HEK293 (cell line): Measurements from ENCODE around the gene KBTBD4.

Experiments used
- EGR2 ChIP-seq: fragments of 450-650 bp; formaldehyde crosslinking; IDR thresholded peaks from 2 replicates; pipeline ENCODE4 v1.5.1; 2016; ENCODE audit warnings: low read depth, missing biosample characterization, missing genetic modification characterization
- MEIS1 ChIP-seq: sonication (generic); formaldehyde crosslinking; IDR thresholded peaks from 2 replicates; pipeline ENCODE4 v1.8.1; 2022; ENCODE audit warnings: missing genetic modification reagents, mild to moderate bottlenecking, borderline replicate concordance
- PRDM4 ChIP-seq: fragments of 450-650 bp; formaldehyde crosslinking; IDR thresholded peaks from 2 replicates; pipeline ENCODE4 v1.5.1; 2017; ENCODE audit warnings: missing biosample characterization, missing genetic modification characterization
- SCRT2 ChIP-seq: fragments of 450-650 bp; formaldehyde crosslinking; IDR thresholded peaks from 2 replicates; pipeline ENCODE4 v1.5.1; 2016; ENCODE audit warnings: missing biosample characterization, missing genetic modification characterization
- SP2 ChIP-seq: fragments of 450-650 bp; formaldehyde crosslinking; IDR thresholded peaks from 2 replicates; pipeline ENCODE4 v1.5.1; 2016; ENCODE audit warnings: missing biosample characterization, missing genetic modification characterization
- ZBTB20 ChIP-seq: fragments of 450-650 bp; formaldehyde crosslinking; IDR thresholded peaks from 2 replicates; pipeline ENCODE4 v1.5.1; 2016; ENCODE audit warnings: missing biosample characterization, missing genetic modification characterization
- ZBTB48 ChIP-seq: fragments of 450-650 bp; formaldehyde crosslinking; IDR thresholded peaks from 2 replicates; pipeline ENCODE4 v1.5.1; 2016; ENCODE audit warnings: missing biosample characterization, missing genetic modification characterization
- ZFP3 ChIP-seq: fragments of 450-650 bp; formaldehyde crosslinking; IDR thresholded peaks from 2 replicates; pipeline ENCODE4 v1.5.1; 2016; ENCODE audit warnings: low read depth, missing biosample characterization, missing genetic modification characterization
- ZNF112 ChIP-seq: fragments of 450-650 bp; formaldehyde crosslinking; IDR thresholded peaks from 2 replicates; pipeline ENCODE4 v1.5.0; 2017; ENCODE audit warnings: missing biosample characterization, missing genetic modification characterization
- ZNF292 ChIP-seq: fragments of 450-650 bp; formaldehyde crosslinking; IDR thresholded peaks from 2 replicates; pipeline ENCODE4 v1.5.1; 2016; ENCODE audit warnings: low read depth, missing biosample characterization, missing genetic modification characterization, borderline replicate concordance
- ZNF416 ChIP-seq: fragments of 450-650 bp; formaldehyde crosslinking; IDR thresholded peaks from 2 replicates; pipeline ENCODE4 v1.5.1; 2016; ENCODE audit warnings: missing biosample characterization, missing genetic modification characterization
- ZNF426 ChIP-seq: fragments of 450-650 bp; formaldehyde crosslinking; IDR thresholded peaks from 2 replicates; pipeline ENCODE4 v1.5.1; 2017; ENCODE audit warnings: missing biosample characterization, missing genetic modification characterization, mild to moderate bottlenecking, inconsistent platforms, moderate library complexity
- ZNF488 ChIP-seq: fragments of 450-650 bp; formaldehyde crosslinking; IDR thresholded peaks from 2 replicates; pipeline ENCODE4 v1.5.1; 2016; ENCODE audit warnings: missing biosample characterization, missing genetic modification characterization
- ZNF501 ChIP-seq: fragments of 450-650 bp; formaldehyde crosslinking; IDR thresholded peaks from 2 replicates; pipeline ENCODE4 v1.5.1; 2016; ENCODE audit warnings: missing biosample characterization, missing genetic modification characterization
- ZNF596 ChIP-seq: fragments of 450-650 bp; IDR thresholded peaks from 2 replicates; pipeline ENCODE4 v1.5.0; 2018; ENCODE audit warnings: missing biosample characterization, mild to moderate bottlenecking, missing genetic modification characterization, moderate library complexity
- ZNF621 ChIP-seq: fragments of 450-650 bp; formaldehyde crosslinking; IDR thresholded peaks from 2 replicates; pipeline ENCODE4 v1.5.1; 2017; ENCODE audit warnings: missing biosample characterization, missing genetic modification characterization
- ZNF654 ChIP-seq: fragments of 450-650 bp; formaldehyde crosslinking; IDR thresholded peaks from 2 replicates; pipeline ENCODE4 v1.5.1; 2016; ENCODE audit warnings: low read depth, missing biosample characterization, missing genetic modification characterization
- ZNF785 ChIP-seq: fragments of 450-650 bp; formaldehyde crosslinking; IDR thresholded peaks from 2 replicates; pipeline ENCODE4 v1.5.1; 2016; ENCODE audit warnings: missing biosample characterization, missing genetic modification characterization
- ZSCAN16 ChIP-seq: fragments of 450-650 bp; formaldehyde crosslinking; IDR thresholded peaks from 2 replicates; pipeline ENCODE4 v1.5.1; 2016; ENCODE audit warnings: missing biosample characterization, missing genetic modification characterization
- TF ChIP-seq, protein P1 (sequence below): fragments of 450-650 bp; IDR thresholded peaks from 2 replicates; pipeline ENCODE4 v1.5.1; 2018; ENCODE audit warnings: missing biosample characterization, missing genetic modification characterization
- TF ChIP-seq, protein P2 (sequence below): fragments of 450-650 bp; formaldehyde crosslinking; optimal IDR thresholded peaks from 2 replicates; pipeline ENCODE3; 2016; ENCODE audit warnings: missing biosample characterization, mild to moderate bottlenecking, missing genetic modification characterization
- TF ChIP-seq, protein P3 (sequence below): fragments of 450-650 bp; formaldehyde crosslinking; IDR thresholded peaks from 2 replicates; pipeline ENCODE4 v1.5.1; 2017; ENCODE audit warnings: missing biosample characterization, missing genetic modification characterization
- TF ChIP-seq, protein P4 (sequence below): fragments of 450-650 bp; formaldehyde crosslinking; IDR thresholded peaks from 2 replicates; pipeline ENCODE4 v1.5.1; 2016; ENCODE audit warnings: missing biosample characterization, missing genetic modification characterization
- TF ChIP-seq, protein P5 (sequence below): fragments of 450-650 bp; formaldehyde crosslinking; IDR thresholded peaks from 2 replicates; pipeline ENCODE4 v1.5.1; 2016; ENCODE audit warnings: missing biosample characterization, missing genetic modification characterization
- TF ChIP-seq, protein P6 (sequence below): fragments of 450-650 bp; formaldehyde crosslinking; IDR thresholded peaks from 2 replicates; pipeline ENCODE4 v1.5.1; 2016; ENCODE audit warnings: missing biosample characterization, missing genetic modification characterization

The KBTBD4 gene

GRCh38 chr11:47565340-47566148, 13.2 kb downstream of the KBTBD4 start, which contains the start of gene PTPMT1 (continued):
- TF ChIP-seq, protein P1, sequence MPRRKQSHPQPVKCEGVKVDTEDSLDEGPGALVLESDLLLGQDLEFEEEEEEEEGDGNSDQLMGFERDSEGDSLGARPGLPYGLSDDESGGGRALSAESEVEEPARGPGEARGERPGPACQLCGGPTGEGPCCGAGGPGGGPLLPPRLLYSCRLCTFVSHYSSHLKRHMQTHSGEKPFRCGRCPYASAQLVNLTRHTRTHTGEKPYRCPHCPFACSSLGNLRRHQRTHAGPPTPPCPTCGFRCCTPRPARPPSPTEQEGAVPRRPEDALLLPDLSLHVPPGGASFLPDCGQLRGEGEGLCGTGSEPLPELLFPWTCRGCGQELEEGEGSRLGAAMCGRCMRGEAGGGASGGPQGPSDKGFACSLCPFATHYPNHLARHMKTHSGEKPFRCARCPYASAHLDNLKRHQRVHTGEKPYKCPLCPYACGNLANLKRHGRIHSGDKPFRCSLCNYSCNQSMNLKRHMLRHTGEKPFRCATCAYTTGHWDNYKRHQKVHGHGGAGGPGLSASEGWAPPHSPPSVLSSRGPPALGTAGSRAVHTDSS (tag by site-specific recombination), result no peak
- TF ChIP-seq ZNF785 (tag by site-specific recombination) (no peak), PRDM4 (tag by site-specific recombination) (no peak), ZNF488 (tag by site-specific recombination) (no peak), ZNF426 (tag by site-specific recombination) (no peak), ZNF654 (no peak), ZNF621 (tag by site-specific recombination) (no peak), ZNF596 (tag by site-specific recombination) (no peak), ZNF416 (tag by site-specific recombination) (no peak), EGR2 (tag by site-specific recombination) (no peak), ZSCAN16 (no peak), SP2 (peak; percentile 82), ZFP3 (tag by site-specific recombination) (no peak), ZBTB20 (tag by site-specific recombination) (peak; percentile 79), MEIS1 (CRISPR knock-in tag) (no peak), SCRT2 (tag by site-specific recombination) (no peak), ZBTB48 (tag by site-specific recombination) (no peak), ZNF292 (no peak), ZNF112 (no peak), ZNF501 (tag by site-specific recombination) (no peak)
- TF ChIP-seq, protein P2, sequence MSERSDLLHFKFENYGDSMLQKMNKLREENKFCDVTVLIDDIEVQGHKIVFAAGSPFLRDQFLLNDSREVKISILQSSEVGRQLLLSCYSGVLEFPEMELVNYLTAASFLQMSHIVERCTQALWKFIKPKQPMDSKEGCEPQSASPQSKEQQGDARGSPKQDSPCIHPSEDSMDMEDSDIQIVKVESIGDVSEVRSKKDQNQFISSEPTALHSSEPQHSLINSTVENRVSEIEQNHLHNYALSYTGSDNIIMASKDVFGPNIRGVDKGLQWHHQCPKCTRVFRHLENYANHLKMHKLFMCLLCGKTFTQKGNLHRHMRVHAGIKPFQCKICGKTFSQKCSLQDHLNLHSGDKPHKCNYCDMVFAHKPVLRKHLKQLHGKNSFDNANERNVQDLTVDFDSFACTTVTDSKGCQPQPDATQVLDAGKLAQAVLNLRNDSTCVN (tag by site-specific recombination), result peak; percentile 77
- TF ChIP-seq, protein P3, sequence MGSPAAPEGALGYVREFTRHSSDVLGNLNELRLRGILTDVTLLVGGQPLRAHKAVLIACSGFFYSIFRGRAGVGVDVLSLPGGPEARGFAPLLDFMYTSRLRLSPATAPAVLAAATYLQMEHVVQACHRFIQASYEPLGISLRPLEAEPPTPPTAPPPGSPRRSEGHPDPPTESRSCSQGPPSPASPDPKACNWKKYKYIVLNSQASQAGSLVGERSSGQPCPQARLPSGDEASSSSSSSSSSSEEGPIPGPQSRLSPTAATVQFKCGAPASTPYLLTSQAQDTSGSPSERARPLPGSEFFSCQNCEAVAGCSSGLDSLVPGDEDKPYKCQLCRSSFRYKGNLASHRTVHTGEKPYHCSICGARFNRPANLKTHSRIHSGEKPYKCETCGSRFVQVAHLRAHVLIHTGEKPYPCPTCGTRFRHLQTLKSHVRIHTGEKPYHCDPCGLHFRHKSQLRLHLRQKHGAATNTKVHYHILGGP, result no peak
- TF ChIP-seq, protein P4, sequence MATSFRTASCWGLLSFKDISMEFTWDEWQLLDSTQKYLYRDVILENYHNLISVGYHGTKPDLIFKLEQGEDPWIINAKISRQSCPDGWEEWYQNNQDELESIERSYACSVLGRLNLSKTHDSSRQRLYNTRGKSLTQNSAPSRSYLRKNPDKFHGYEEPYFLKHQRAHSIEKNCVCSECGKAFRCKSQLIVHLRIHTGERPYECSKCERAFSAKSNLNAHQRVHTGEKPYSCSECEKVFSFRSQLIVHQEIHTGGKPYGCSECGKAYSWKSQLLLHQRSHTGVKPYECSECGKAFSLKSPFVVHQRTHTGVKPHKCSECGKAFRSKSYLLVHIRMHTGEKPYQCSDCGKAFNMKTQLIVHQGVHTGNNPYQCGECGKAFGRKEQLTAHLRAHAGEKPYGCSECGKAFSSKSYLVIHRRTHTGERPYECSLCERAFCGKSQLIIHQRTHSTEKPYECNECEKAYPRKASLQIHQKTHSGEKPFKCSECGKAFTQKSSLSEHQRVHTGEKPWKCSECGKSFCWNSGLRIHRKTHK (tag by site-specific recombination), result no peak
- TF ChIP-seq, protein P5, sequence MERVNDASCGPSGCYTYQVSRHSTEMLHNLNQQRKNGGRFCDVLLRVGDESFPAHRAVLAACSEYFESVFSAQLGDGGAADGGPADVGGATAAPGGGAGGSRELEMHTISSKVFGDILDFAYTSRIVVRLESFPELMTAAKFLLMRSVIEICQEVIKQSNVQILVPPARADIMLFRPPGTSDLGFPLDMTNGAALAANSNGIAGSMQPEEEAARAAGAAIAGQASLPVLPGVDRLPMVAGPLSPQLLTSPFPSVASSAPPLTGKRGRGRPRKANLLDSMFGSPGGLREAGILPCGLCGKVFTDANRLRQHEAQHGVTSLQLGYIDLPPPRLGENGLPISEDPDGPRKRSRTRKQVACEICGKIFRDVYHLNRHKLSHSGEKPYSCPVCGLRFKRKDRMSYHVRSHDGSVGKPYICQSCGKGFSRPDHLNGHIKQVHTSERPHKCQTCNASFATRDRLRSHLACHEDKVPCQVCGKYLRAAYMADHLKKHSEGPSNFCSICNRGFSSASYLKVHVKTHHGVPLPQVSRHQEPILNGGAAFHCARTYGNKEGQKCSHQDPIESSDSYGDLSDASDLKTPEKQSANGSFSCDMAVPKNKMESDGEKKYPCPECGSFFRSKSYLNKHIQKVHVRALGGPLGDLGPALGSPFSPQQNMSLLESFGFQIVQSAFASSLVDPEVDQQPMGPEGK, result 0 out of 2 replicates have a peak, but pooled peaks have one; percentile 16
- TF ChIP-seq, protein P6, sequence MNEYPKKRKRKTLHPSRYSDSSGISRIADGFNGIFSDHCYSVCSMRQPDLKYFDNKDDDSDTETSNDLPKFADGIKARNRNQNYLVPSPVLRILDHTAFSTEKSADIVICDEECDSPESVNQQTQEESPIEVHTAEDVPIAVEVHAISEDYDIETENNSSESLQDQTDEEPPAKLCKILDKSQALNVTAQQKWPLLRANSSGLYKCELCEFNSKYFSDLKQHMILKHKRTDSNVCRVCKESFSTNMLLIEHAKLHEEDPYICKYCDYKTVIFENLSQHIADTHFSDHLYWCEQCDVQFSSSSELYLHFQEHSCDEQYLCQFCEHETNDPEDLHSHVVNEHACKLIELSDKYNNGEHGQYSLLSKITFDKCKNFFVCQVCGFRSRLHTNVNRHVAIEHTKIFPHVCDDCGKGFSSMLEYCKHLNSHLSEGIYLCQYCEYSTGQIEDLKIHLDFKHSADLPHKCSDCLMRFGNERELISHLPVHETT, result no peak
